K562 (cell line): Measurements from ENCODE around the gene MAP2K7.

Experiments
- DNMT1 ChIP-seq: fragments of 450-650 bp; IDR thresholded peaks from 2 replicates; pipeline ENCODE4 v1.6.1; 2016; ENCODE audit warnings: antibody characterized with exemption, mild to moderate bottlenecking
- LARP7 ChIP-seq: fragments of 450-650 bp; IDR thresholded peaks from 2 replicates; pipeline ENCODE4 v1.6.1; 2016
- PRPF4 ChIP-seq: fragments of 200-400 bp; formaldehyde crosslinking; IDR thresholded peaks from one replicate; pipeline ENCODE4 v1.6.1; 2017; ENCODE audit warnings: low read length, low read depth, mild to moderate bottlenecking; ENCODE audit not compliant: insufficient read depth, poor library complexity, severe bottlenecking
- ZFX ChIP-seq: sonication (generic); formaldehyde crosslinking; IDR thresholded peaks from 2 replicates; pipeline ENCODE4 v1.8.0; 2022; ENCODE audit warnings: mild to moderate bottlenecking, missing genetic modification reagents, moderate library complexity

GRCh38 chr19:7941895-7942596 lies 38.4 kb downstream of the MAP2K7 start:
- TF ChIP-seq LARP7 (no peak), DNMT1 (no peak), ZFX (CRISPR knock-in tag) (no peak), PRPF4 (no peak)
